Fibroblast of lung (primary cell): ENCODE results near the gene PNPLA8. TPM values are rescaled to one million over a fixed set of nuclear protein-coding genes. Genes with fewer than 3 reads are reported as not detected.

ENCODE experiments used
- DNase-seq, 2 donors: peaks; one replicate each; pipeline versions ENCODE4 v3.0.0 to v3.0.0-alpha.2; 2010; ENCODE audit warnings: low read depth in 2 of 2
- H2AFZ ChIP-seq: 2 replicates; pipeline ENCODE4 v1.5.1; 2012; ENCODE audit warnings: low read length, control low read depth, inconsistent platforms
- H3K27ac ChIP-seq: 2 replicates; pipeline ENCODE4 v1.5.1; 2011; ENCODE audit warnings: low read length, control low read depth; ENCODE audit not compliant: insufficient read depth
- H3K27me3 ChIP-seq: 2 replicates; pipeline ENCODE4 v1.5.1; 2011; ENCODE audit warnings: mild to moderate bottlenecking, low read length; ENCODE audit not compliant: control insufficient read depth, insufficient read depth
- H3K36me3 ChIP-seq: 2 replicates; pipeline ENCODE4 v1.5.1; 2011; ENCODE audit warnings: low read length; ENCODE audit not compliant: control insufficient read depth, insufficient read depth
- H3K4me1 ChIP-seq: 2 replicates; pipeline ENCODE4 v1.5.1; 2011; ENCODE audit warnings: low read length; ENCODE audit not compliant: control insufficient read depth, insufficient read depth; ENCODE audit errors: extremely low read depth
- H3K4me2 ChIP-seq: 2 replicates; pipeline ENCODE4 v1.5.1; 2011; ENCODE audit warnings: low read length, control low read depth; ENCODE audit not compliant: insufficient read depth; ENCODE audit errors: extremely low read depth
- H3K4me3 ChIP-seq, 4 experiments: fragments of 200-600 bp in 1 of 4; sonication (generic) in 1 of 4; replicated peaks in 1 of 4; 2 replicates each; pipeline ENCODE4 v1.5.1; 2011 to 2016; ENCODE audit warnings: low read length in 4 of 4, low read depth in 3 of 4, mild to moderate bottlenecking in 3 of 4, control low read depth in 2 of 4, inconsistent platforms in 1 of 4, mixed read lengths in 1 of 4; ENCODE audit not compliant: insufficient read depth in 1 of 4; ENCODE audit errors: control extremely low read depth in 1 of 4
- H3K79me2 ChIP-seq: 2 replicates; pipeline ENCODE4 v1.5.1; 2012; ENCODE audit warnings: mild to moderate bottlenecking, low read length, inconsistent platforms; ENCODE audit not compliant: control insufficient read depth, insufficient read depth
- H3K9ac ChIP-seq: 2 replicates; pipeline ENCODE4 v1.5.1; 2011; ENCODE audit warnings: mild to moderate bottlenecking, low read length, control low read depth; ENCODE audit not compliant: insufficient read depth
- H3K9me3 ChIP-seq: 2 replicates; pipeline ENCODE4 v1.5.1; 2012; ENCODE audit warnings: low read depth, low read length; ENCODE audit not compliant: control insufficient read depth, insufficient read depth
- H4K20me1 ChIP-seq: 2 replicates; pipeline ENCODE4 v1.5.1; 2011; ENCODE audit warnings: low read length; ENCODE audit not compliant: control insufficient read depth, insufficient read depth; ENCODE audit errors: extremely low read depth
- EZH2 ChIP-seq: IDR thresholded peaks from 2 replicates; pipeline ENCODE4 v1.5.1; 2012; ENCODE audit warnings: low read length, control low read depth, mild to moderate bottlenecking; ENCODE audit errors: missing control alignments
- polyA plus RNA-seq, 2 donors: library from polyadenylated mRNA; depleted of rRNA in 1 of 2; stranded (reverse) in 1 of 2; unstranded in 1 of 2; fragments of >200 nt; gene quantifications; 2 replicates each; pipeline ENCODE4 v1.2.1, GENCODE V29; 2011 to 2012; ENCODE audit warnings: missing spikeins in 1 of 2
- total RNA-seq: library from RNA; depleted of rRNA; stranded (reverse); fragments of >200 nt; gene quantifications from 2 replicates; pipeline ENCODE4 v1.2.1, GENCODE V29; 2014
- TF ChIP-seq, protein P1 (sequence below), 2 donors: IDR thresholded peaks in 1 of 2; conservative IDR thresholded peaks in 1 of 2; 1 replicate in 1 of 2; 2 replicates in 1 of 2; pipeline ENCODE4 v1.5.1; 2011 to 2012; ENCODE audit warnings: low read length in 2 of 2, control low read depth in 1 of 2, inconsistent platforms in 1 of 2, low read depth in 1 of 2, mild to moderate bottlenecking in 1 of 2

Gene PNPLA8
- total and polyA plus RNA-seq, 2 donors (not counting 1 experiment from before 2014, with no cell fraction given): 27.9 to 36.7 TPM

DNA sequence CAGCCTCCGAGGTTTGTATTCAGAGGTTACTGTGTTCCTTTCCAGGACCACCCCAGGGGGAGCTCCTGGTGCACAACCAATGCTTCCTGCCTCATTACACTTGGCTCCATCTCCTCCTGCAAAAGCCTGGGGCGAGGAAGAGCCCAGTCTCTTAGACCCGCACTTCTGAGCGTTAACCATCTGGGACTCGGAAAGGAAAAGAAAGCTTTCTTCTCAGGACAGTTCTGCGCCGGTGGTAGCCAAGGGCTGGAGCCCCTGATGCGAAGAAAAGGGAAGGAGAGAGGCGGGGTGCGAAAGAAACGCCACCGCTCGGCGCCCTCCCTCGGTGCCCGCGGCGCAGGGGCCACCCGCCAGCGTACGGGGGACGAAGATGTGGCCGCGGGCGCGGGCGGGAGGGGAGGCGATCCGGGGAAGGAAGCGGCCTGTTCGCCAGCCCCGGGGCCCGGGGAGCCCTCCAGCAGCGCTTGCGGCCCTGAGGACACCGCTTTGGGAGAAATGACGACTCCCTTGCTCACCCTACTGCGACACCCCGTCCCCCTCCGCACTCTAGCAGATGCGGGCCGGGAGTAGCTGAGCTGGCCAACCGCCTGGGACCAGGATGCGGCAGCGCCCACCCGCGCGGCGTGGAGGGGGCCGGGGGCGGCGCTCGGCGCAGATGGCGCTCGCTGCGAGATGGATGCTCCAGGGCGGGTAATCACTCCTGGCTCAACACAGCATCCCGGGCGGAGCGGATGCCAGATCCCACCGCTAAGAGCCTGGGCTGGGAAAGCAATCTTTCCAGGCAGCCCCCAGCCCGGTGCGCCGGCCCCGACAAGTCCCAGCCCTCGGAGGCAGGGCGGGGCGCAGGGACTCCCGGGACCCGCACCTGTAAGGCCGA lies 71.0 kb downstream of the PNPLA8 start:
- H3K36me3 ChIP-seq: no peaks in the 10 kb centered on the region
- H3K4me3 ChIP-seq: peak overlapping the region; percentile 50 to 68 (median 56)
- TF ChIP-seq EZH2: no peak
- TF ChIP-seq, protein P1, sequence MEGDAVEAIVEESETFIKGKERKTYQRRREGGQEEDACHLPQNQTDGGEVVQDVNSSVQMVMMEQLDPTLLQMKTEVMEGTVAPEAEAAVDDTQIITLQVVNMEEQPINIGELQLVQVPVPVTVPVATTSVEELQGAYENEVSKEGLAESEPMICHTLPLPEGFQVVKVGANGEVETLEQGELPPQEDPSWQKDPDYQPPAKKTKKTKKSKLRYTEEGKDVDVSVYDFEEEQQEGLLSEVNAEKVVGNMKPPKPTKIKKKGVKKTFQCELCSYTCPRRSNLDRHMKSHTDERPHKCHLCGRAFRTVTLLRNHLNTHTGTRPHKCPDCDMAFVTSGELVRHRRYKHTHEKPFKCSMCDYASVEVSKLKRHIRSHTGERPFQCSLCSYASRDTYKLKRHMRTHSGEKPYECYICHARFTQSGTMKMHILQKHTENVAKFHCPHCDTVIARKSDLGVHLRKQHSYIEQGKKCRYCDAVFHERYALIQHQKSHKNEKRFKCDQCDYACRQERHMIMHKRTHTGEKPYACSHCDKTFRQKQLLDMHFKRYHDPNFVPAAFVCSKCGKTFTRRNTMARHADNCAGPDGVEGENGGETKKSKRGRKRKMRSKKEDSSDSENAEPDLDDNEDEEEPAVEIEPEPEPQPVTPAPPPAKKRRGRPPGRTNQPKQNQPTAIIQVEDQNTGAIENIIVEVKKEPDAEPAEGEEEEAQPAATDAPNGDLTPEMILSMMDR (conservative IDR thresholded peaks at IDR 0.05 in 1 of 2, IDR thresholded peaks at IDR 0.05 in 1 of 2; ENCODE audit: low read depth in 1 of 2, low read length in 2 of 2): peak in 1 of 2 donors; percentile 18
- no peak overlapping the region for H3K9ac ChIP-seq
- H3K27me3 ChIP-seq: peaks cover 21% of the 10 kb centered on the region
- H2AFZ ChIP-seq: peak overlapping the region; percentile 47
- no peaks in the 10 kb centered on the region for H3K79me2 ChIP-seq
- H3K4me1 ChIP-seq: no peaks in the 10 kb centered on the region
- no peak overlapping the region for H3K27ac ChIP-seq
- peak; percentile 44 to 54 for DNase-seq
- no peaks in the 10 kb centered on the region for H3K9me3 ChIP-seq
- peak overlapping the region; percentile 92 for H3K4me2 ChIP-seq
- no peaks in the 10 kb centered on the region for H4K20me1 ChIP-seq

DNA sequence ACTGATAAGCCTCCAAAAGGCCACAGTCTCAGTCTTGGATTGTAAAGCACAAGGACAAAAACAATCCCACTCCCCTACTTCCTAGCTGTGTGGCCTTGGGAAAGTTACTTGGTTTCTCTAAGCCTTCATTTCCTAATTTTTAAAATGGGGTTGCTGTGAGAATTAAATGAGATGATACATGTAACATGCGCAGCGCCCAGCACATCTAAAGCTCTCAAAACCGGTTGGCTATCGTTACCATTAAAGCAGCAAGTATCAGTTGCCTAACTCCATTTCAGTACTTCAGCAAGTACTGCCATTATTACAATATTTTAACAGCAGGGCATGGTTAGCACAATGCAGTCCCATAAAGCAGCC lies 71.6 kb downstream of the PNPLA8 start:
- DNase-seq: no peak
- no peaks in the 10 kb centered on the region for H3K79me2 ChIP-seq

DNA sequence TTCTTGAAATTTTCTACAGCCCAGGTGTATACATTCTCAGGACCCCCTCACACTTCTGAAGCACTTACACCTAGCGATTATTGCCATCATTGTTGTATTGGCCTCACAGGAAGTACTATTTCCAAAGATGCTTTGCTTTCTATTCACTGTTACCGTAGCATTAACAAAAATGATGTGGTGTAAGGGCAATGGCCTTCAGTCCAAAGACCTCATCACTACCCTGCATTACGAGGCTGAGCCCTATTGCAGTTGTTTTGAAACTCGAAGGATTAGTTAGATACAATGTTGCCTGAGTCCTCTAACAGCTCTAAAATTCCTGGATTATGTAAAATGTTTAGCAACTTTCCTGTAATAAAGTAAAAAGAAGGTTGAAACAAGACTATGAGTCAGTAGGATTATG lies 72.6 kb downstream of the PNPLA8 start:
- H3K27me3 ChIP-seq: peaks cover 21% of the 10 kb centered on the region
- no peak for DNase-seq
- no peaks in the 10 kb centered on the region for H3K36me3 ChIP-seq
- H4K20me1 ChIP-seq: no peaks in the 10 kb centered on the region
- no peak overlapping the region for H3K4me3 ChIP-seq
- H3K27ac ChIP-seq: no peak overlapping the region
- H3K9me3 ChIP-seq: no peaks in the 10 kb centered on the region
- no peak overlapping the region for H2AFZ ChIP-seq
- no peaks in the 10 kb centered on the region for H3K4me1 ChIP-seq
- H3K79me2 ChIP-seq: no peaks in the 10 kb centered on the region
- no peak for TF ChIP-seq EZH2
- TF ChIP-seq, protein P1 (conservative IDR thresholded peaks at IDR 0.05 in 1 of 2, IDR thresholded peaks at IDR 0.05 in 1 of 2; ENCODE audit: low read depth in 1 of 2, low read length in 2 of 2): no peak
- H3K9ac ChIP-seq: no peak overlapping the region
- H3K4me2 ChIP-seq: no peak overlapping the region

More for the DNA sequence above, 71.6 kb downstream of the PNPLA8 start:
- Histone ChIP-seq H4K20me1 (no peaks in the 10 kb centered on the region), H3K4me2 (peak overlapping the region; percentile 92), H3K27me3 (peaks cover 21% of the 10 kb centered on the region), H3K4me3 (peak overlapping the region in 3 of 4 experiments; percentile 50 to 68 (median 59)), H3K9me3 (no peaks in the 10 kb centered on the region), H2AFZ (peak overlapping the region; percentile 47), H3K36me3 (no peaks in the 10 kb centered on the region), H3K9ac (no peak overlapping the region), H3K4me1 (no peaks in the 10 kb centered on the region), H3K27ac (no peak overlapping the region)
- TF ChIP-seq EZH2: no peak
- TF ChIP-seq, protein P1 (conservative IDR thresholded peaks at IDR 0.05 in 1 of 2, IDR thresholded peaks at IDR 0.05 in 1 of 2; ENCODE audit: low read depth in 1 of 2, low read length in 2 of 2): no peak
